SHP77 treated with DMSO at 0.1 percent for 48 hours (cell line): ENCODE measurements around the gene ZNF407.

Experiments used
- DNase-seq: peaks from one replicate; lab custom pipeline; 2025; lab: John Stamatoyannopoulos, UW

ZNF407 gene

GRCh38 chr18:74791501-74792194 is 194.0 kb downstream of the ZNF407 start:
- no peak for DNase-seq

- DNase-seq, result no peak
Observed at GRCh38 chr18:74793746-74794145, 196.1 kb downstream of the ZNF407 start.

GRCh38 chr18:74795751-74796150 is 198.1 kb downstream of the ZNF407 start:
- no peak for DNase-seq

GRCh38 chr18:74796211-74796610 is 198.5 kb downstream of the ZNF407 start:
- no peak for DNase-seq

GRCh38 chr18:74796841-74797576 is 199.3 kb downstream of the ZNF407 start:
- DNase-seq, result no peak

- DNase-seq, result no peak
Observed at GRCh38 chr18:74797577-74798151, 200.0 kb downstream of the ZNF407 start.

DNA sequence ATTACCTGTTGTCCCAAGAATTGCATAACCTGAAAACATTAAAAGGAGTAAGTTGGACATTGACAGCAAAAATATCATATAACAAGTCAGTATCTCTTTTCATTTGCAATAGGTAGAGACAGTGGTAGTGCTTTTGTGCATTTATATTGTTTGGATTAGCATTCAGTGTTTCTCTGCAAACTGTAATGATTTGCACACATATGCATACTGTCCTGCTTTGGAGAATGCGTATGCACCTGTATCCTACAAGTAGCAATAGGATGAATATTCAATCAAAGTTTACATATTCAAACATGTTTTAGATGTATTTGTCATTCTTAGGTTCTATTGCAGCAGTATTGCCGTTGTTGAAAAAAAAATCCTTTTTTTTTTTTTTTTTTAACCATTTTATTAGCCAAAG is 201.9 kb downstream of the ZNF407 start:
- no peak for DNase-seq

DNA sequence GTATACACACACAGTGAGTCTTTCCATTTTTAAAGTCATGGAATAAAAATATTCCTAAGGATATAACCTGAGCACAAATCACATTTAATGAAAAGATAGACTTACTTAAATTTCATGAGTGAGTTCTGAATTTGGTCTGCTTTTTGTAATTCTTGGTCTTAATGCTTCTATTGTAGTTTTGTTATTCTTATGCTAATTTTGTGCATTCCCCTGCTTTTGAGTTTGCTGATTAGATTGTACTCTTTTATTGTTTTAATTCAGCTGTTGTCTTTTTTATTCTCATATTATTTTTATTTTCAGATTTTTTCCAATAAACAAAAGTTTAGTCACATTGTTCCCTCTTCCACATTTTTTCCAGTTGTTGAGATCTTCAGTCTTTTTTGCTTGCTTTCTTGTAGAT is 202.4 kb downstream of the ZNF407 start:
- DNase-seq, result no peak

GRCh38 chr18:74803117-74803516 is 205.4 kb downstream of the ZNF407 start:
- no peak for DNase-seq

DNA sequence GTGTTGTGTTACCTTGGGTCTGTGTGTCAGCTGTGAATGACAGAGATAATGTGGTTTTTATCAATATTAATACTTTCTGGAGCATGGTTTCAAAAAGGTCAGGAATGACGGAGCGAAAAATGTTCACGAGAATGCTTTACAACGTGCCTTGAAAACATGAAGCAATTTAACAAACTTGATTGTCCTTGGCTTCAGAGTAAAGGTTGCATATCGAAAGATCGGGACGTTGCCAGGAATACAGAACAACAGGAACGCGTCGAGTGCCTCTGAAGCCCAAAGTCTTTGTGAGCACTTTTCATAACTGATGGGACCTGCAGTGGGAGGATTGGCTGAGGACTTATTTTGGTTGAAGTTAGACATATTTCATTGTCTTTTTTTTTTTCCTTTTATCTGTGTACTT is 206.1 kb downstream of the ZNF407 start:
- DNase-seq, result no peak

- DNase-seq, result no peak
Observed at GRCh38 chr18:74804677-74805076, 207.0 kb downstream of the ZNF407 start.

GRCh38 chr18:74806073-74806472 is 208.4 kb downstream of the ZNF407 start:
- DNase-seq, result no peak

DNA sequence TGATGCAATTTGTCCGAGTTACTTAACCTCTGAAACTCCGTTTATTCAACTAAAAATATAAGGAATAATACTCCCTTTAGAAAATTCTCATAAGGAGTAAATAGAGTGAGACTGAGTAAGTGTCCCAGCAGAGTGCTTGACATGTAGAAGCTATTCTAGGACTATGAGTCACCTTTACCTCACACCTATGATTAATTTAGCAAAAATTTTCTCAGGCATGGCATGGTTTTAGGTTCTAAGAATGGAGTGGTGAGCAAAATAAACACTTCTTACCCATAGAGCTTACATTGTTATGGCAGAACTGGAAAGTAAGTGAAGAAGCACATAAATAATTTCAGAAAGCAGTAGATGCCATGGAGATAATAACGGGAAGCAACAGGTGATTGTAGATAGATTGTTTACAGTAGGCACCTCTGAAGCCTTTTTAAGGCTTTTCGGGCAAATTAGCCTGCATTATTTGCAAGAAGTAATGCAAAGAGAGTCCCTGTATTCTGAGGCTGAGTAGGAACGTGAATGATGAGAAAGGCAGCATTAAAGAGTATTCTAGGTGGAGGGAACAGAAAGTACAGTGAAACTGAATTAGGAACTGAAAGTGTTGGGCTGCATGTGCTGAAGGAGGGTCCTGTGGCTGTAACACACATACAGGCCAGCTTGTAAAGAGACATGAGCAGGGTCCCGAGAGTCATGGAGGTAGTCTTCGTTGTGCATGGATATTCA is 209.2 kb downstream of the ZNF407 start:
- no peak for DNase-seq

- no peak for DNase-seq
Observed at GRCh38 chr18:74817576-74817975, 219.9 kb downstream of the ZNF407 start.

DNA sequence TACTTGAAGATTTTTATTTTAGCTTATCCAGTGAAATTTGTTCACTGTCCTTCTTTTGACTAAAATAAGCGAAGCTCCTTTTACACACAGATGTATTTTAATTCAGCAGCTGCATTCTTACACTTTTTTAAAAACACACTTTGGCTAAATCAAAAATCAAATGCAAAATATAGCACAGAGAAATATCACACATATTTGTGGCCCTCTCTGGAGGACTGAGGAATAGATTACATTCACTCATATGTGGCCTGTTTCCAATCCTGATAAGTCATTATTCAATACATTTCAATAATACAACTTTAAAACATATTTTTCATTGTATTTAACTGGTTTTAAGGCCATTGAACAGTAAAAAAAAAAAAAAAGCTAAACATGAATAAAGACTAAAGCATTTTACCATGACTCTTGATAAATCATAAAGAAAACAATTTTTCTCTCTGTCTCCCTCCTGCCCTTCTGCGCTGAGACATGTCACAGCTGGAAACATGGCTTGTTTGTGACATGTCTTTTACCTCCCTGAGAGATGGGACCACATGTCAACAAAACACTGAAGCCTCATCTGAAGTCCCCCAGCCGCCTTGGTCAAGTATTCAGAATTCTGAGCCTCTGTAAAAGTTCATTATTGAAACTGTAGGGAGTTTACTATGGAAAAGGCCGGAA is 221.0 kb downstream of the ZNF407 start:
- DNase-seq, result no peak

GRCh38 chr18:74819433-74820059 is 221.9 kb downstream of the ZNF407 start:
- no peak for DNase-seq

- no peak for DNase-seq
Observed at GRCh38 chr18:74820160-74820780, 222.6 kb downstream of the ZNF407 start.

GRCh38 chr18:74825460-74825859 is 227.8 kb downstream of the ZNF407 start:
- DNase-seq, result no peak

DNA sequence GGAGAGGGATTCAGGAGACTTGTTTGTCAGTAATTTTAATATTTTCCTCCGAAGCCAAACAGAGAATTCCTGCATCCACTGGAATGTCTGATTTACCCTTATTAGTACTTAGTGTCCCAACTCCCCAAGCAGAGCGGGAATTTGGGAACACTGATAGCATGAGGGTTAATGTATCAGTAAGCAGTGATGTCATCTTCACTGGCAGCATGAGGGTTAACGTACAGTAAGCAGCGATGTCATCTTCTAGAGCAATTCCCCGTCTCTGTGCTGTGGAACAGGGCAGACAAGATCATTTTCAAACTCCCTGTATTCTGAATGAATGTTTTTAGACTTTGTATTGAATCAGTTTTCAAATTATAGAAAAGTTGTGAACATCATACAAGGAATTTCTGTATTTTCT is 228.9 kb downstream of the ZNF407 start:
- DNase-seq, result no peak

- DNase-seq, result no peak
Observed at GRCh38 chr18:74828200-74828599, 230.5 kb downstream of the ZNF407 start.

DNA sequence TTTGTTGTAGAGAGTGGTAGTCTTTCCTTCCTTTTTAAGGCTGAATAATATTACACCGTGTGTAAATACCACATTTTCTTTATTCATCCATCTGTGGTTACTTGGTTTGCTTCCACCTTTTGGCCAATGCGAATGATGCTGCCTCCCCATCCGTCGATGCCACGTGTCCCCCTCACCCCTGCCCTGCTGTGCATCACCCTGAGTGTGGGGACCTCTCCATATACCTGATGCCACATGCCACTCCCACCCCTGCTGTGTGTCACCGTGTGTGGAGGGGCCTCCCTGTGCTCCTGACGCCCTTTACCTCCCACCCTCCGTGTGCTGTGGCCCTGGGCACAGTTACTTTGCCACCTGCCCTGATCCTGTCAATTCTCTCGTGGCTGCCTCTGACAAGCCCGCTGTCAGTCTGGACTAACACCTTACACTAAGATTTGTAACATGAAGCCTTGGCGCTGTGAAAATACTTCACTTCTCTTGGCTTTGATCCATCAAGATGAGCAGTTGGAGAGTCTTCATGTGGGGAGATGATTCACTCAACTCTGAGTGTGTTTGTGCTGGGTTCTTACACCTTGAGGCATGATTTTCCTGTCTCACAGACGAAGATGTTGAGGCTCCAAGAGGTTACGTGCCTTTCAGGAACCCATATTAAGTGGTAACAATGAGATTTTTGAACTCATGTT is 234.0 kb downstream of the ZNF407 start:
- DNase-seq, result no peak
